NCI-H2029 (cell line): ENCODE data around the gene KIAA0753.

Source experiments
- DNase-seq: peaks from one replicate; lab custom pipeline; 2025; lab: John Stamatoyannopoulos, UW

KIAA0753 gene

GRCh38 chr17:6547336-6547735 lies 93.2 kb downstream of the KIAA0753 start:
- DNase-seq = no peak

- DNase-seq = no peak
These were observed 94.3 kb downstream of the KIAA0753 start for GRCh38 chr17:6546069-6546718.

DNA sequence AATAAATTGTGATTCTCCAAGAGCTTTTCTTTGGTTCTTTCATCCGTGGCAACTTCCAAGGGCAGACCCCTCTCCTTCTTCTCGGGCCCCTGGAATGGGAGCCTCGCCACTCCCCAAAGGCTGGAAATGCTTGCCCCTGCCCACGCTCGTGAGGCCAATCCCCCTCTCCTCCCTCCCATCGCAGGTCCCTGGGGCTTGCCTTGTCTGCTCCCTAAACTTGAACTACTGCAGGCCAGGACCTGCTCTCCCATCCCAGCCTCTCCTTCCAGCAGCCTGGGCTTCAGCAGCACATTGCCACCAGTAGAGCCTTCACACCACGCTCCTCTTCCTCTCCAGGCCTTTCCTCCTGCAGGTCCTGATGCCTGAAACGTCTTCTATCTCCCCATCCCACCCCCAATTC lies 95.2 kb downstream of the KIAA0753 start:
- no peak for DNase-seq

- DNase-seq = no peak
These were observed 96.5 kb downstream of the KIAA0753 start for GRCh38 chr17:6544011-6544370.

DNA sequence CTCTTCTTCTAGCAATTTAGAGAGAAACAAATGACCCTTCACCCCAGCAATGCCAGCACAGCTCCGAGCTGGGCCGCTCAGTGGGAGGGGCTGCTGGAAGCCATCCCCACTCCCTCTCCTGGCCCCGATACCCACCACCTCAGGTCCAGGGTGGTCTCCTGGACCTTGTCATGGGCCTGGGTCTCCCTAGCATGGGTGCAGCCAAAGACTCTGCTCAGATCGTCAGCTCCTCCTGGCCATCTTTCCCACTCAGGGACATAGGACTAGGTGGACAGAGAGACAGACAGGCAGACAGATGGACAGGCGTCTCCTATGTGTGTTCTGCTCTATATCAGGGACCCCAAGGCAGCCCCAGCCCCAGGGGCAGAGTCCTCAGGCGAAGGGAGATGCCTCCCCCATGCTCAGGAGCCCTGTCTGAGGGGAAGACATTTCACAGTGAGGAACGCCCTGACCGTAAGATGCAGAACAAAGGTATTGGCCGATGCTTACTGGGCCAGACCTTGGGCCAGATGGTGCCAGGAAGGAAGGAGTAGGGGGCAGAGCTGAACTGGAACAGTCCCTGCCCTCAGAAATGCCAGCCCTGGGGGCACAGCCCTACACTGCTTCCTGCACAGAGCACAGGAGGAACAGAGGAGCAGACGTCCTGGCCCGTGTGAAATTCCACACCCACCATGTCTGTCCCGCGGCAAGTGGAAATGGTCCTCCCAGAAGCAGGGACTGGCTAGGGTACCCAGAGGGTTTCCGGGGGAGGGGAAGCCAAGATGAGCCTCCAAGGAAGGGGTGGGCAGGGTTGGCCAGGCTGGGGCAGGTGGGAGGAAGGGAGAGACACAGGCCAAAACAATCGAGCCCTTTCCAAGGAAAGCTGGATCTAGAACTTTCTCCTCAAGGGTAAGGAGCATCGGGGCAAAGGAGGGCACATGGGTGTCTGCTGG lies 97.2 kb downstream of the KIAA0753 start:
- DNase-seq = no peak

GRCh38 chr17:6542577-6542976 lies 97.9 kb downstream of the KIAA0753 start:
- DNase-seq = no peak

DNA sequence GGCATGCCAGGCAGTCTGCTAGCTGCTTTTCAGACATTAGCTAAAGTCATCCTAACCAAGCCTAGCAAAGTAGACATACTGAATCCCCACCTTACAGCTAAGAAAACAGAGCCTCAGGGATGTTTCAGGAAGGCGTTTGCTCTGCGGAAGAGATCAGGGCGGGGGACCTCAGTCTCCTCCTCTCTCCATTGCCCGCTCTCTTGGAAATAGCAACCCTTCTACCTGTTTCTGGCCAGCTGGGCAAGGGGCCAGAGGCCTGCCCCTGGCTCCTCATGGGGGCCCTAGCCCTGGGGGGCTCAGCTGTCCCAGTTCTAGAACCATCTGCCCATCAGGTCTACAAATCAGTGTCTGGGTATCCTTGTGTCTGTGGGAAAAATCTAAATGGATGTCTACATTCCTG lies 98.6 kb downstream of the KIAA0753 start:
- DNase-seq = no peak

DNA sequence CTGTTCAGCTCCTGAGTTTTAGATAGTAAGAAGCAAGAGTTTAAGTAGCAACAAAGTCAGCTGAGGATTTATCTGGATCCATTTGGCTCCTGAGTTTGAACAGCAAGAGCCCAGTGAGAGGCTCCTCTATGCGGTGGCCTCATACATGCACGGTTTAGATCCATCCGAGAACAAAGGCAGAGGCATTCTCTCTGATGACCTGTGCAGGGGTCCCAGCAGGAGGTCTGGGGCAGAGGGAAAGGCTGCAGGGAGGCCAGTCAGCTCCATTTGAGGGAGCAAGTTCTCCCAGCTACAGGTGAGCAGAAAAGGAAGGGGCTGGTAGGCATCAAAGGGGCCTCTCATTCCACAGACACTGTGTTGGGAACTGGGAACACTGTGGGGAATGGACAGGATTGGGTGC lies 100.6 kb downstream of the KIAA0753 start:
- DNase-seq = no peak

- no peak for DNase-seq
These were observed 103.9 kb downstream of the KIAA0753 start for GRCh38 chr17:6536566-6537065.

DNA sequence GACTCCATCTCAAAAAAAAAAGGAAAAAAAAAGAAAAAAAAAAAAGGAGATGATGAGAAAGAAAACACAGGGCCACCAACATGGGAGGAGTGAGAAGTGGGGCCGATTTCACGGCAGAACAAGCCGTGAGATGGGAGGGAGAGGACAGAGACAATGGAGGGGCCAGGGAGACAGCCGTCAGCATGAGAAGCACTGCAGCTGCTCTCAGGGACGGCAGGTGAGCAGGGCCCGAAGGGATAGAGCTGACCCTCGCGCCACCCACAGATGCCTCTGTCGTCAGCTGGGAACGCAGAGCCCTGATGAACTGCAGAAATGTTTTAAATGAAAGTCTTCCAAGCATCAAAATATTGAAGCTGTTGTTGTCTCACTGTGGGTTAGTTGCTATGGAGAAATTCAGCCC lies 104.5 kb downstream of the KIAA0753 start:
- no peak for DNase-seq

DNA sequence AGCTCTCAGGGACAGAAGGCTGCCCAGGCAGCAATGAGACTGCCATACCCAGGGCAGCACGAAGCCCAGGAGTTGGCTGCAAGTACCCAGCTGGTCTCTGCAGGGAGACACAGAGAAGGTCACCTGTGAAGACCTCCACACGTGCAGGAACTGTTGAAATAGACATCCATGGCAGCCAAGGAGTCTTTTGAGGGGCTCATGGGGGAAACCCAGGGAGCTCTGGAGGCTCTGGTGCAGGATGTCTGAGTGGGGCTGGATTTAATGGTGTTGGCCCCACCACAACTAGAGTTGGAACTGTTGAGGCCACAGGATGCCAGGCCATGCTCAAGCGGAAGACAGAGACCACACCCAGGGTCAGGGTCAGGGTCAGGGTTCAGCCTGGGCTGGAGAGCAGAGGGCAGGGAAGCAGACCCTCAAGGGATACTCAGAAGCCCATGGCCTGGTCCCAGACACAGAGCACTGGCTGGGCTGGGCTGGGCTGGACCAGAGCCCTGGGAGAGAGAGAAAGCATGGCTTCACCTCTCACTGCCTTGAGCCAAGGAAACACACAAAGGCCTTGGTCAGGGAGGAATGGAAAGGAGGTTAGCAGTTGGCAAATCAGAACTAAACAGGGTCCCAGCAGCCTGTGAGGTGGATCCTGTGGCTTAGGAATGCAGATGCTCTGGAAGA lies 105.5 kb downstream of the KIAA0753 start:
- no peak for DNase-seq

- DNase-seq = no peak
These were observed 108.0 kb downstream of the KIAA0753 start for GRCh38 chr17:6532441-6532885.

GRCh38 chr17:6531575-6531974 lies 108.9 kb downstream of the KIAA0753 start:
- DNase-seq = no peak

GRCh38 chr17:6530324-6530920 lies 110.1 kb downstream of the KIAA0753 start:
- no peak for DNase-seq

- no peak for DNase-seq
These were observed 112.0 kb downstream of the KIAA0753 start for GRCh38 chr17:6528557-6528956.
